Measurements from ENCODE around the gene TSHZ2.

TSHZ2 gene

DNA sequence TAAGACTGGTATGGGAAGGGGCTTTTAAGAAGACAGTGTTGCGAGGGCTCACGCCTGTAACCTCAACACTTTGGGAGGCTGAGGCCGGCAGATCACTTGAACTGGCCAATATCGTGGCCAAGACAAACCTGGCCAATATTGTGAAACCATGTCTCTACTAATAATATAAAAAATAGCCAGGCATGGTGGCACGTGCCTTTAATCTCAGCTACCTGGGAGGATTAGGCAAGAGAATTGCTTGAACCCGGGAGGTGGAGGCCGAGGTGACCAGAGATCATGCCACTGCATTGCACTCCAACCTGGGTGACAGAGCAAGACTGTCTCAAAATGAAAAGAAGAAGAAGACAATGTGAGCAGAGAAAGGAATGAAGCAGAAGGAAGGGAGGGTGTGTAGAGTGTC lies 242.2 kb downstream of the TSHZ2 start:
- no peak for DNase-seq

DNA sequence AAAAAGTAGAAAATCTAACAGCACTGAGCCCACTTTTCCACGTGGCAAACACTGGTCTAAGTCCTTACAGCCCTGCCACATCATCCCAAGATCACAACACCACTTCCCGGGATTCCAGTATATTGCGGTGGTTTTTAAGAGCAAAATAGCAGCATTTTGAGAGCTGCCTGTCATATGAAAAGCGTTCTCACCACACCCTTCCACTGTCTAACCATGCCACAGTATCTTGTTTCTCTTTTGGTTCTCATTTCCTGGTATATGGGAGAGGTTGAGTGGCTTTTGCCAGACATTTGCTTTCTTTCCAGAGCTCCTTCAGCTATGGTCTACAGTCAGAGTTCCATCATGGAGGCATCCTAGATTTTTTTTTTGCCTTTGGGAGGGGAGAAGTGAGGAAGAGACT lies 243.0 kb downstream of the TSHZ2 start:
- DNase-seq = no peak

DNA sequence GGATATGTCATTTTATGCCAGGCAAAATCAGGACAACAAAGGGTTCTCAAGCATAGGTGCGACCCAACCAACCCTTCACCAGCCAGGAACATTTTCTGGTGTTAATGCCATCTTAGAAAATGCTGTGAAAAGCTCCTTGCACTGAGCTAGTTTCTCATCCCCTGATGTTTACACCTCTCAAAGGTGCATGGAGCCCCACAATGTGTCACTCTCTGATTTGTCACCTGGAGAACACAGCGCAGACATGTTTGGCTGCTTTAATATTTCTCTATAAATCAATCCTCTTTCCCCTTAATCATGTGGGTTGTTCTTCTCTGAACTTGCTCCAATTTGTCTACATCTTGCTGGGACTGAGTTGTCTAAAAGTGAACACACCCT lies 244.3 kb downstream of the TSHZ2 start:
- DNase-seq = peak in 1 of 2 donors; percentile 28

DNA sequence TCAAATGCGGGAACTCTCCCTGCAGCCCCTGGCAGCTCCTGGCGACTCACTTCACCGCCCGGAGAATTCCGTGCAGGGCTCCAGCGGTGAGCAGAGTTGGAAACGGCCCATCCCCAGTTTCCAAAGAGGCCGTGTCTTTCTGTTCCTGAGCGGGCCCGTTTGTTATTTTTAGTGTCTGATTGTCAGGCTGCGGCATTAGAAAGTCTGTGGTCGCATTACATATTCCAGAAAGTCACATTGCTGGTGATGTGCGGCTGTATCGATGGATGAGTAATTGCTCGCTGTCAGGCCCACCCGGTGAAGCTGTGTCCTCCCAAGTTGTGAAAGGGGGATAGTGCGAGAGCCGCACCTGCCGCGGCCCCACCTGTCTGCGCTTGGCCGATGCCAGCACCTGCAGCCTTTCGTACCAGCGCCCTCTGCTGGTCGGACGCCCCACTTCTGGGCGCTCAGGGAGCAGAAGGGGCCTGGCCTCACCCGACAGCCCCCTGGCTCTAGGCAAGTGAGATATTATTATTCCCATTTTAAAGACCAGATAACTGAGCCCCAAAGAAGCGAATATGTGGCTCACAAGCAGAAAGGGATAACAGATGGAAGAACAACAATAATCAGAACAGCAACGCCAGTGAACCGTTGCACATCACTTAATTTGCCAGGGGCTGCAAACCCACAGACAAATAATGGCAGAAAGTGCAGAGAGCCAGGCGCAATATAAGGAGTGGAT lies 244.9 kb downstream of the TSHZ2 start:
- peak; percentile 87 to 89 for DNase-seq

DNA sequence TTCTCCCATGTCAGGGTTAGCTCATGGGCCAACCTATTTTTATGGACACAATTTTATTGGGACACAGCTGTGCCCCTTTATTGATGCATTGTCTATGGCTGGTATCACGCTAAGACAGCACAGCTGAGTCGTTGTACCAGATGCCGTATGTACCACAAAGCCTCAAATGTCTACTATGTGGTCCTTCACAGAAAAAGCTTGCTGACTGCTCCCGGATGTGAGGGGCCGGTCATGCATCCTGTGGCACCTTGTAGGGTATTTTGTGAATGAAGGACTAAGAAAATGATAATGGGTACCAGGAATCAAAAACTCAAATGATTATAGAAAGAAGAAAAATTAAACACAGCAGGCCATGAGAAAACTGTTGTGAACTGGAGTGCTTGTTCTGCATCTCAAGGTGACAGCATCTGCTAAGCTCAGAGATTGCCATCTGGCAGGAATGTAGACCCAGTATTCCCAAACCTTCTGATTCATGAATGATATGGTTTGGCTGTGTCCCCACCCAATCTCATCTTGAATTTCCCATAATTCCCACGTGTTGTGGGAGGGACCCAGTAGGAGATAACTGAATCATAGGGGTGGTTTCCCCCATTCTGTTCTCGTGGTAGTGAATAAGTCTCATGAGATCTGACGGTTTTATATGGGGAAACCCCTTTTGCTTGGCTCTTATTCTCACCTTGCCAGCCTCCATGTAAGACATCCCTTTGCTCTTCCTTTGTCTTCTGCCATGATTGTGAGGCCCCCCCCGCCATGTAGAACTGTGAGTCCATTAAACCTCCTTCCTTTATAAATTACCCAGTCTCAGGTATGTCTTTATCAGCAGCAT lies 248.5 kb downstream of the TSHZ2 start:
- DNase-seq = no peak

DNA sequence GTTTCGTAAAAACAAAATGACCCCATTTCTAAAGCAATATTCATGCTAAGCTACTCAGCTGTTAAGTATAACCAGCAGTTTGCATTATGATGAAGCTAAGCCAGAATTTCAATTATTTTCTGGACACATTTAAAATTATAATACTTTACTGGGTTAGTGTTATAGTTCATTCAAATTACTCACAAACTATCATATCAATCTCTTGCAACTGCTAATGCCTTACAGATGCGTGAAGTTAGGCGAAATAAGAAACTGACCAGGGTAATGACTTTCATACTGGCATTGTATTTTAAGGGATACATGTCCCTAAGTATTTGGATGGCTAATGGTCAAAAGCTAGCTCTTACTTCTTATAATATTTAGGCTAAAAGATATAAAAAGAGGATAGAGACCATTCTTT lies 249.6 kb downstream of the TSHZ2 start:
- DNase-seq = no peak

DNA sequence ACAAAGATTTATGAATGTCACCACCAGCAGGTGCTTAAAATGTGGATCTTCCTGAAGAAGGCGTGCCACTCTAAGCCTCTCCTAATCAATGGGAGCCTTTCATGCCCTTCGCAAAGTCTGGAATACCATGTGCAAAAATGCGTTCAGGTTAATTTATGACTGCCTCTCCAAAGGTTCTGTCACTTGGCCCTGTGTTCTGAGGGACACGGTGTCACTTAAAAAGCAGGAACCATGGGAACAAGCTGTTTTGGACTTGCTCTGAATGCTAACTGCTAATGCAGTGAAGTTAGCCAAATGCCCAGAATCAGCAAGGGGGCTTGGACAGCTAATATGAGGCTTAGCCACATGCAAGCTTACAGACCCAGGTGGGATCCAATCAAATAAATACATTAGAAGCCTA lies 250.3 kb downstream of the TSHZ2 start:
- no peak for DNase-seq

DNA sequence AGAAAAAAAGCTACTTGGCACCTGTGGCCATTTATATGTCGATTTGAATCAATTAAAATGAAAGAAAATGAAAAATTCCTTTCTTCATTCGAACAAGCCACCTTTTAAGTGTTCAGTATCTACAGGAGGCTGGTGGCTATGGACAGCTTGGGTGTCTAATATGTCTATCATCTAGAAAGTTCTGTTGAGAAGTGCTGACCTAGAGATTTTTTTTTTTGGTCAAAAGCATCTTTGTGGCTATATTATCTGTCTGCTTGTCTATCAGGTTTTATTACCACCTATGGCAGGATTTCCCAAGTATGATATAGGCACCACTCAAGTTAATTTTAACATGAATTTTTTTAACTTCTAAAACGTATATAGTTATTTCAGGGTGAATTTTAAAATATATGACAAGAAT lies 250.8 kb downstream of the TSHZ2 start:
- no peak for DNase-seq

DNA sequence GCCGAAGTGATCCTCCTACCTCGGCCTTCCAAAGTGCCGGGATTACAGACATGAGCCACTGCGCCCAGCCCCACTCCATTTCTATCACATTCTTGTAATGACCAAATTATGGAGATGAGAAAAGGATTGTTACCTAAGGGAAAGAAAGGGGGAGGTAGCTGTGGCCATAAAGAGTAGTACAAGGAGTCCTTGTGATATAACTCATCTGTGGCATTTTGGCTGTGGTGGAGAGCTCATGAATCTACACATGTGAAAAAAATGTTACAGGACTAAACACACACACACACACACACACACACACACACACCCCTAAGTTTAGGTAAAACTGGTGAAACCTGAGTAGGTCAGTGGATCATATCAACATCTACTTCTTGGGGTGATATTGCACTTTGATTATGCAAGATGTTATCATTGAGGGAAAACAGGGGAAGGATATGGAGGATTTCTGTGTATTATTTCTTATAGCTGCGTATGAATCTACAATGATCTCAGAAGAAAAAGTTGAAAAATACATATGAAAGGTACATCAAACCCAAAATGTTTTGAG lies 251.5 kb downstream of the TSHZ2 start:
- DNase-seq = no peak

DNA sequence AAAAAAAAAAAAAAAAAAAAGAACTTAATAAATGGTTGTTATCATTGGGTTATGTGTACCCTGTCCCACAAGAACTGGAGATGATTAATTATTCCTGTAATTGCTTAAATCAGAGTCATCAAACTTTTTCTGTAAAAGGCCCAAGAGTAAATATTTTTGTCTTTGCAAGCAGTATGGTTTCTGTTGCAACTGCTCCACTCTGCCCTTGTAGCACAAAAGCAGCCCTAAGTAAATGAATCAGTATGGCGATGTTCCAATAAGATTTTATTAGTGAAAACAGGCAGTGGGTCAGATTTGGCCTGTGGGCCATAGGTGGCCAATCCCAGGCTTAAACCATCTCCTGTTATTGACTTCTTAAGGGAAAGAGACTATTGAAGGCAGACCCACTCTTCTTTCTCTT lies 252.7 kb downstream of the TSHZ2 start:
- DNase-seq = no peak

DNA sequence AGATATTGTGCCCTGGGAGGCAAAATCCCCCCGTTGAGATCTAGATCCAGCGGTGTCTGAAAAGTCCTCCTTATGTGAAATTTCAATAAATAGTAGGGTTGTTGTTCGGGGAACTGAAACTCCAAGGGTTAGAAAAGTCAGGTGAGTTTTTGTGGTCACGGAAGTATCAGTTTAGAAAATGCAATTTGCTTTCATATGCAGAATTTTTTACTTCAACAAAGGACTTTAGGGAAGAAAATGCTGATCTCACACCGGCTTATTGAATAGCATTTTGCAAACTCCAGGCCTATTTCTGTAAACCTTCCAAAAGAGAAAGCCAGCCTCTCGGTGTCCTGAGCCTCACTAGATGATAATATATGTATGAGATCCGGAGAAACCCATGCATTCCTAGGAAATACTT lies 254.7 kb downstream of the TSHZ2 start:
- no peak for DNase-seq

DNA sequence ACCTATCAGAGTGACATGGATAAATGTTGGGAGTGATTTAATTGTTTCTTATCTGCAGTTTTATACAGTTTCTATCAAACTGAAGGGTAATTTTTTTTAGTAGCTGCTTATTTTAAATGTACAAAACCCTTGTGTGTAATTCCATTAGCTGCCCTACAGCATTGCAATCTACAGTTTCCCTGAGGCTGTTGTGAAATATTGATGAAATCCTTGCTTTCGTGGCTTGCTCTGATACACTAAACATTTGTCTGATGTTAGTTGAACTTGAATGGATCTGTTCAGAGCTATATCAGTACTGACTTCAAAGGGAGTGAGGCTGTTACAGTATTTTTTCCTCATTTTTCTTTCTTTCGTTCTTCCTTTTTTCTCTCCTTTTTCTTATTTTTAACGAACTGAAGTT lies 255.4 kb downstream of the TSHZ2 start:
- DNase-seq = no peak

DNA sequence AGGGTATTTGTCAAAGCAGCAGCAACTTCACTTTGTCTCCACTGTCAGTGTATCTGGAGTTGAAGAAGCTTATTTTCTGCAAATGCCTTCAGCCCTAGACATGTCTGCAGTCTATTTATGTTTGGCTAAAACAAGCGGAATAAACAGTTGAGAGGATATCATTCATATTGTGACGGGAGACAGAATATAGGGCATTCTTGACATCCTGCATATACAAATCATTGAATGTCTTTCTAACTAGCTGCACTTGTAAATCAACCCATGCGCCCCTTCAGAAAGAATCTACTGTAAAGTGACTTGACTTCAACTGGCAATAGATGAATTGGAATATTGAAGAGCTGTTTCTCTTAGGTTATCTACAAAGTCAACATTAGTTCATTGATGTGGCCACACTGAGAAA lies 258.9 kb downstream of the TSHZ2 start:
- no peak for DNase-seq

DNA sequence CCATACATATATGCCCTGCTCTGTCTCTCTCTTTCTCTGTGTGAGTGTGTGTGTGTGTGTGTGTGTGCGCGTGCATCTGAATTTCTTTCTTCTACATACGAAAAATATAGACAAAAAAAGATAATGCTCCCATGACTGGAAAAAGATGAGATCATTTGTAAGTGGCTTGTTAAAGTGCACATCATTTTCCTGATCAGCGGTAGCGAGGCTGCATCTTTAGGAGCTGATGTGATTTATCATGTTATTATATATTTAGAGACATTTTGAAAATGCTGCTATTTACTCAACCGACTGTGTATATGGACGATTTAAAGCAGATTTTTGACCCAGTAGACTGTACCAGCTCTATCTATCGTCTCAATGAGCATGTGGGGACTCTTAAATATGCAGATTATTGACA lies 265.3 kb downstream of the TSHZ2 start:
- DNase-seq = no peak

DNA sequence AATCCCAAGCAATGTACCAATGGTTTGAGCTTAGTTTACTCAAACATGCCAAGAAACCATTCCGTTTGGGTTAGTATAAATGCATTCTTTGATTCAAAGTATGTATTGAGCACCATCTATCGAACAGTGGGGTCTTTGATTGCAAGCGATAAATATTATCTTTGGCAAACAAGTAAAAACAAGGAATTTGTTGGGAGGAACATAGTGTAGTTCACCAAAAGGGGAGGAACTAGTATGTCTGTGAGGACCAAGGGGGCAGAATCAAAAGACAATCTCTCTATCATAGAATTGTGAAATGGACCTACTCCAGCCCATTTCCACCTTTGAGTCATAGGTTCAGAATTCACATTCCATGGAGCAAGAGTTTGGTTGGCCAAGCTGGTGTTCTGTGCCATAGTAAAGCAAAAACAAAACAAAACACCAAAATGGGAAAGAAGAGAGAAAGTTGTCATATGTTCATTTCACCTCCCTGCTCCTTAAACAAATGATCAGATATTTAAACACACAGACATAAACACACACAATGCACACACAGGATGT lies 266.0 kb downstream of the TSHZ2 start:
- DNase-seq = no peak

DNA sequence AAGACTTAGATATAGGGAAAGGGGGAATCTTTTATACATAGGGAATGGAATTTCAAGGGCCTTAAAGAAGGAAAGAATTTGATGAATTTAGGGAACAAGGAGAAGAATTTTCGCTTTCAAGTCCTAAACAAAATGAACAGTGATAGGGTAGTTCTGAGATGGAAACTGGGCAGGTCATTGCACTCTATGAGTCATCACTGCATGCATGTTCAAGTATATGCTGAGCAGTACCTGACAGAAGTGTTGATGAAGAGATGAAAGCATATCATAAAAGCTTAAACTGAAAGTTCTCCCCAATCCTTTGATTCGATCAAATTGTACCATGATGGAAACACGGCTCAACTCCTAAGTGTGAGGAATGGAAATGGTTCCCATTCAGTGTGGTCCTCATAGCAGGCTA lies 271.0 kb downstream of the TSHZ2 start:
- no peak for DNase-seq

DNA sequence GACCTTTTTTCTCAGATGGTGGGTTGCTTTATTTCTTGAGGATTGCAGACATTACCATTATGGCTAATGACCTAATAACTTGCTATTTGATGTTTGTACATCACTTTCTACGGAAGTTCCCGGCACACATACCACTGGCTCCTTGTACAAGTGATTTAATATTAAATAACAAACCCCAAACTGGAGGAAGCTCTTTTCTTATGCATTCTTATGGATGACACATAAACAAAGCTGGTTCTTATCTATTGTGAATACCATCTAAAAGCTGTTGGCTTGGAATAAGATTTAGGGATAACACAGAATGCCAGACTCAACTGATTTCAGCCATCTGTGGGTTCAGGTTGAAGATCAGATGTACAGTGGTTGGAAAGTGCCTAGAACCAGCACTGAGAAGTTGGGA lies 272.6 kb downstream of the TSHZ2 start:
- DNase-seq = no peak

DNA sequence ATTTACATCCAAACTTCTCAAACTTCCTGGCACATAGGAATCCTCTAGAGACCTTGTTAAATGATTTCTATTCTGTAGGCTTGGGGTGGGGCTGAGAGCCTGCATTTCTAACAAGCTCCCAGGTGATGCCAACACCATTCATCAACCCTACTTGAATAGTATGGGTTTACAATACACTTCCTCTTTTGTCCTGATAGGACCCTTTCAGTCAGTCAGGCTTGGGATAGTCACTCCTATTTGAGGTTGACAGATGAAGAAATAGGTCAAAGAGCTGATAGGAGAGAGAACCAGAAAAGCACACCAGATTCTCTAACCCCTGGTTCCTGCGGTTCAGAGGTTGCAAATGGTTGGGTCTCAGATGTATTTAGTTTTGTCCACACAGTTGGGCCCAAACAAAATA lies 273.4 kb downstream of the TSHZ2 start:
- DNase-seq = no peak

DNA sequence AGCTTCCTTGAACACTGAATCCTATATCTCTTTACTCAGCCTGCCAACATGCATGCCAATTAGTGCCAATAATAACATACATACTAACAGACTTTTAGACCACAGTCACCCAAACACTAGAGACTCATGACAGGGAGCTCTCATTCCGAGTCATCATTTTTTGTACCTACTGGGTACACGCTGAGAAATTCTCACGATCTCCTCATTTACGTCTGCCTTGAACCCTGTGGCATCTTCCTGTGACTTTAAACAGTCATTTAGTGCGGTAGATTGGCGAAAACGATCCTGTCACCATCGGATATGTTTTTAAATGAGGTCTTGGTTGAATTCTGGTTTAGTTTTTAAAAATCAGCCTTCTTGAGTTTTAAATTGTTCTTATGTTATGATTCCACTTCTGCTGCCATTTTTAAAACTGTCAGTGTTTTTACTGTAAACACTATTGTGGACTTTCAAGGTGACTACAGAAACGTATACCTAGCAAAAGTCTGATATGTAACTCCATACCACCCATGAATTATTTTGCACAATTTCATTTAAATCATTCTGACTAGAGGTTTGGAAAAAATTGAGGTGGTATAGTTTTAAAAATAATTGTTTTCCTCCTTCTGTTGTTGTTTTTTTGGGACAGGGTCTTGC lies 275.4 kb downstream of the TSHZ2 start:
- DNase-seq = no peak

DNA sequence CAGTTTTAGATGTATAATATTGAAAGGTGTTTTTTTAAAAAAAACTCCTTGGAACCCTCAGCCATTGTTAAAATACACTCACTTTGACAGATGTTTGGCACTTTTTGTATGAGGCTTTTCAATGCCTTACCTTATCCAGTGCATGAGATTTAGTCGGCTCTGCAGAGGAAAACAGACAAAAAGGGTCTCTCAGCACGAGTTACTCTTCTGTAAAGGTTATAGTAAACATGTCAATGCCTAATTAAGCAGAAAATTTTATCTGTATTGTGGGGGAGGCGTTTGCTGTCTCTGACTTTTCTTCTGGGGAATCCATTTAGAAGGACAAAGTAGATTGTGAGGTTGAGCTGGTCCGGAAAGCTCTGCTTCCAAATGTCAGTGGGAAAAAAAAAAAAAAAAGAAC lies 278.3 kb downstream of the TSHZ2 start:
- DNase-seq = no peak

DNA sequence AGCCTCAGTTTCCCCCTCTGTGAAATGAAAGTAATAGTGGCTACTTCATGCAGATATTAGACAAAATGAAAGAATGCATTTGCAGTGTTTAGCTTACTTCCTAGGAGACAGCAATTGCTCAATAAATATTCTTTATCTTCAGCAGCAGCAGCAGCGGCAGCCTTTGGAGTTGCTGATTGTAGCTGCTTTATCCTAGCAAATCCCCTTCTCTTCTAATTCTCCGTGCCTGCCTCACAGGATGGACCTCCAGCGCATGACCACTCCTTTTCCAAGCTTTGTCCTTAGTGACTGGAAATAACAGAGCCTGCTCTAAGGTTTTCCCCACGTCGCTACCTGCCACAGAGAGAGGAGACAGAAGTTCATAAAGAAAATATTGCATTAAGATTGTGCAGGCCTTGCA lies 279.8 kb downstream of the TSHZ2 start:
- DNase-seq = no peak

DNA sequence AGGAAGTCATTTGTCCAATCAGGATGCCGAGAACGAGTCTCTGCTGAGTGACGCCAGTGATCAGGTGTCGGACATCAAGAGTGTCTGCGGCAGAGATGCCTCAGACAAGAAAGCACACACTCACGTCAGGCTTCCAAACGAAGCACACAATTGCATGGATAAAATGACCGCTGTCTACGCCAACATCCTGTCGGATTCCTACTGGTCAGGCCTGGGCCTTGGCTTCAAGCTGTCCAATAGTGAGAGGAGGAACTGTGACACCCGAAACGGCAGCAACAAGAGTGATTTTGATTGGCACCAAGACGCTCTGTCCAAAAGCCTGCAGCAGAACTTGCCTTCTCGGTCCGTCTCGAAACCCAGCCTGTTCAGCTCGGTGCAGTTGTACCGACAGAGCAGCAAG lies 281.5 kb downstream of the TSHZ2 start:
- DNase-seq = no peak

DNA sequence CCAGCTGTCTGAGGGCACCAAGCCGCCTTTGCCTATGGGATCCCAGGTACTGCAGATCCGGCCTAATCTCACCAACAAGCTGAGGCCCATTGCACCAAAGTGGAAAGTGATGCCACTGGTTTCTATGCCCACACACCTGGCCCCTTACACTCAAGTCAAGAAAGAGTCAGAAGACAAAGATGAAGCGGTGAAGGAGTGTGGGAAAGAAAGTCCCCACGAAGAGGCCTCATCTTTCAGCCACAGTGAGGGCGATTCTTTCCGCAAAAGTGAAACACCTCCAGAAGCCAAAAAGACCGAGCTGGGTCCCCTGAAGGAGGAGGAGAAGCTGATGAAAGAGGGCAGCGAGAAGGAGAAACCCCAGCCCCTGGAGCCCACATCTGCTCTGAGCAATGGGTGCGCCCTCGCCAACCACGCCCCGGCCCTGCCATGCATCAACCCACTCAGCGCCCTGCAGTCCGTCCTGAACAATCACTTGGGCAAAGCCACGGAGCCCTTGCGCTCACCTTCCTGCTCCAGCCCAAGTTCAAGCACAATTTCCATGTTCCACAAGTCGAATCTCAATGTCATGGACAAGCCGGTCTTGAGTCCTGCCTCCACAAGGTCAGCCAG lies 283.0 kb downstream of the TSHZ2 start:
- peak; percentile 11 to 23 for DNase-seq

All from stimulated activated CD4-positive, alpha-beta T cell treated with anti-CD3 and anti-CD28 coated beads, Interleukin-2, amount 100 ng/mL, for 24 hours (primary cell).